KG1 (cell line): Measurements from ENCODE around the gene CES5A.
"Not testable (repeated sequence)": the region's sequence is repeated elsewhere in the genome, so short reads cannot be mapped to it uniquely, and the experiment has no call there.

Experiments
- DNase-seq: peaks from one replicate; lab custom pipeline; 2025; lab: John Stamatoyannopoulos, UW

CES5A gene, protein sequence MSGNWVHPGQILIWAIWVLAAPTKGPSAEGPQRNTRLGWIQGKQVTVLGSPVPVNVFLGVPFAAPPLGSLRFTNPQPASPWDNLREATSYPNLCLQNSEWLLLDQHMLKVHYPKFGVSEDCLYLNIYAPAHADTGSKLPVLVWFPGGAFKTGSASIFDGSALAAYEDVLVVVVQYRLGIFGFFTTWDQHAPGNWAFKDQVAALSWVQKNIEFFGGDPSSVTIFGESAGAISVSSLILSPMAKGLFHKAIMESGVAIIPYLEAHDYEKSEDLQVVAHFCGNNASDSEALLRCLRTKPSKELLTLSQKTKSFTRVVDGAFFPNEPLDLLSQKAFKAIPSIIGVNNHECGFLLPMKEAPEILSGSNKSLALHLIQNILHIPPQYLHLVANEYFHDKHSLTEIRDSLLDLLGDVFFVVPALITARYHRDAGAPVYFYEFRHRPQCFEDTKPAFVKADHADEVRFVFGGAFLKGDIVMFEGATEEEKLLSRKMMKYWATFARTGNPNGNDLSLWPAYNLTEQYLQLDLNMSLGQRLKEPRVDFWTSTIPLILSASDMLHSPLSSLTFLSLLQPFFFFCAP

GRCh38 chr16:55875273-55875672 is at the start of gene CES5A:
TSS of gene CES5A (minus strand) at chr16:55875373. CDS start at chr16:55875221, 152 bp downstream.
- DNase-seq = no peak

DNA sequence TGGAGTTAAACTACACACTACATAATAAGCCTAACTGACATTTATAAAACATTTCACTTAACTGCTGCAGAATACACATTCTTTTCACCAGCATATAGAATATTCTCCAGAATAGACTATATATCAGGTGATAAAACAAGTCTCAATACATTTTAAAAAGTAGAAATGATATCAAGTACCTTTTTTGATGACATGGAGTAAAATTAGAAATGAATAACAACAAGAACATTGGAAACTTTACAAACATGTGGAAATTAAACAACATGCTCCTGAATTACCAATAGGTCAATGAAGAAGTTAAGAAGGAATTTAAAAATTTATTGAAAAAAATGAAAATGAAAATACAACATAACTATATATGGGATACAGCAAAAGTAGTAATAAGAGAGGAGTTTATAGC is 47.5 kb upstream of the CES5A start:
- DNase-seq = no peak

DNA sequence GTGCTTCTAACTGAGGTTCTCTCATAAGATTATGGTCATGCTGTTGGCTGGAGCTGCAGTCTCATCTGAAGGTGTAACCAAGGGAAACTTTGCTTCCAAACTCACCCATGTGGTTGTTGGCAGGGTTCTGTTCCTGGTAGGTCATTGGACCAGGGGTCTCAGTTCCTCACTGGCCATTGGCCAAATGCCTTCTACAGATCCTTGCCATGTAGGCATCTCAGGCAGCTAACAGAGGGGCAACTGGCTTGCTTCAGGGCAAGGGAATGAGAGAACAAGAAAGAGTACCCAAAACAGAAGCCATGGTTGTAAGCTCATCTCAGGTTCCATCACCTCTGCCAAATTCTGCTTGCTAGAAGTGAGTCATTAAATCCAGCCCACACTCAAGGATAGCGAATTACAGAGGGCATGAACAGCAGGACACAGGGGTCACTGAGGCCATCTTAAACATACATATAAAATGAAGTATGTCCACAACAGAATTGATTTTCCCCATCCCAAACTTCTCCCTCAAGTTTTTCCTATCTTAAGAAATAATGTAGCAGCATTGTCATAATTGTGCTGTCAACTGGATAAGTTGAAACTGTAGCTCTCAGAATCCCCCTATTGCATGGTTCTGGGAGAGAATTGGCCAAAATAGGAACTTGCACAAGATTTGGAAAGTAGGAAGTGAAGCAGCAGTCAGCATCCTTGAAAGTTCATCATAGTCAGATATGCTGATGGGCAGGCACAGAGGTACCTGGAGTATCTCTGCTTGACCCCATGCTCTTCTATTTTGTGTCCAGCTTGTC is 42.4 kb upstream of the CES5A start:
- no peak for DNase-seq

DNA sequence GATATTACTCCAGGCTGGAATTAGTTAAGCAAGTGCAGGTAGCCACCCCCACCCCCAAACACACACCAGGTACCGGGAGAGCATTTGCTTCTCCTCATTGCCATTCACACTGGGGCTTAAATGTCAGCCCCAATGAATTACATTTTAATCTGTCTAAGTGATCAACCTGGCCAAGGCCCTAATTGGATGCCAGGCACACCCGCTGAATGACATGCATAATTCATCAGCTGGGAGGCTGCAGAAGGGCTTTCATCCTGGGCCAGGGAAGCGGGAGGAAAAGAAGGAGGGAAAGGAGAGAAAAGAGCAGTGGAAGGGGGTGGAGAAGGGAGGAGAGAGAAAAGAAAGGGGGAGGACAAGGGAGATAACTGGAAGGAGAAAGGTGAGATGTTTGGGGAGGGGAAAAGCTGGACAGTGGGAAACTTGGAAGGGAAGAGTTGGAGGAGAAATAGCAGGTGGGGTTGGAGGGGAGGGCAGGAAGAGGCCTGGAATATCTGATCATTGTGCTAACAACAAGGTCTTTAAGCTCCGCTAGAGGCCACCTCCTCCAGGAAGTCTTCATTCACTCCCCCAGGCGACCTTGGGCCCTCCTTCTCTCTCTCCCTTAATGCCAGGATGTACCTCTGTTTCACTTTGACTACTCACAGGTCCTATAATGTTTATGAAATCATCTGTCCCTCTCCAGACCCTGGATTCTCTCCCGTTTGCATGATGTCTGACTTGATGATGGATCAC is 40.1 kb upstream of the CES5A start:
- no peak for DNase-seq

GRCh38 chr16:55914383-55914782 is 39.2 kb upstream of the CES5A start:
- no peak for DNase-seq

GRCh38 chr16:55913716-55914115 is 38.5 kb upstream of the CES5A start:
- no peak for DNase-seq

- DNase-seq = not testable (repeated sequence)
These were observed 37.9 kb upstream of the CES5A start for GRCh38 chr16:55913121-55913520.

DNA sequence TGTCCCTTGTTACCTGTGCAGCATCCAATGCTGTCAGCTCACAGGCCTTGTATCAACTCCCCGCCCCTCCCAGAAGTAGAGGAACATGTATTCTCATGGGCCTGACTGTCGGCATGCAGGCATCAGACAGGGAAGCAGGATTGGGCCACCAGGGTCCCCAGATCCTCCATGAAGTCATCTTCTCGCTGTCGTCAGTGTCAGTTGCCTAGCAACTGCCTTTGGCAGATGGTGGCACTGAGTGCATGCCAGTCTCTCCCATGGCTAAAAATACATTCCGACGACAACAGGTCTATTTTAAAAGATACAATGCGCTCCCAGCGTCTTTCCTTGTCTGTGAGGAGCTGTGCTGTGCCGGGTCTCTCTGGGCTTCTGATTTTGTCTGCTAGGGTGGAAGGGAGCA is 36.8 kb upstream of the CES5A start:
- DNase-seq = no peak

GRCh38 chr16:55911616-55912015 is 36.4 kb upstream of the CES5A start:
- DNase-seq = no peak

DNA sequence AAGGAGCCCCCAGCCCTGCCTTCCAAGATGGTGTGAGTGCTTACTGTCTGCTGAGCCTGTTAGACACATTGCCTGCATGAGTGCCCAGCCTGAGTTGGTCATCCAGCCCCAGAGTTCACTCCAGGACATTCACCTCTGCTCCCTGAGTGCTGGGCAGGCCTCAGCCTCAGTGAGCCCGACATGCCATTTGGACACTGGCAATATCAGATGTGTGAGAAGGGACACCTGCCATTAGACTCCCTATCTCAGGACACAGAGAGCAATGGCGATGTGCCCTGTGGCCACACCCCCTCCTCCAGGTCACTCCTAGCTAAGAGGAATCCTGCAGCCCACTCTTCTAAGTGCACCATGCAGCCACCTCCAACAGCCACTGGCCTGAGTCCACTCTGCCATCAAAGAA is 34.7 kb upstream of the CES5A start:
- DNase-seq = no peak

DNA sequence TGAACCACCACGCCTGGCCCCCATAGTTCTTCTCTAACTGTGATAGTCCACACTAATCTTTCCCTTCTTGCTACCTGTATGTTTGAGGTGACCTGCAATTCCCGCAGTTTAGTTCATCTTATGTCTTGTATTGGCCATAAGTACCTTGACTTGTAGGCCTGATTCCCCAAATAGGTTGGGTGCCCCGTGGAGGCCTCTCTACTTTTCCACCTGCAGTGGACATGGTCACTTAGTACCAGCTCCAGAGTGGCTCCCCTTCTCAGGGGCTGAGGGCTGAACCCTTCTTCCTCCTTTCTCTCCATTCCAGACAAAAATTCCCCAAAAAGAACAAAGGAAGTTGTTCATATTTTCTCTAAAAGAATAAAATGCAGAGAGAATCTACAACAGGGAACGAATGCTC is 33.5 kb upstream of the CES5A start:
- no peak for DNase-seq

DNA sequence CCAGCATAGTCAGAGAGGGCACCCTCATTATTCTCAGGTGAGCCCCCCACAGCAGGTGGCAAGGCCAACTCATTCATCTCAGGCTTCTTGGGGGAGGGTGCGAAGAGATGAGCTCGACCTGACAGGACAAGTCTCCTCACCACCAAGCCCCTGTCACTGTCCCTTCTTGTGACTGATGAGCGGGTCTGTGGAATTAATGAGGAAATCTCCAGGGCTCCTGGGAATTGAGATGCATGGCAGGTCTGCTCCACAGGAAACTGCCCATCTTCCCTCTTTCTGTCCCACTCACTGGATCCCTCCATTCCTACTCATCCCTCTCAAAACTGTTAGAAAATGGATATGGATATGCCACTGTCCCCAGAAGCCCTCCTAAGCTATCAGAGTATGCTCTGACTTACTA is 32.5 kb upstream of the CES5A start:
- no peak for DNase-seq

GRCh38 chr16:55906123-55906522 is 30.9 kb upstream of the CES5A start:
- DNase-seq = no peak

GRCh38 chr16:55905651-55906050 is 30.5 kb upstream of the CES5A start:
- no peak for DNase-seq

DNA sequence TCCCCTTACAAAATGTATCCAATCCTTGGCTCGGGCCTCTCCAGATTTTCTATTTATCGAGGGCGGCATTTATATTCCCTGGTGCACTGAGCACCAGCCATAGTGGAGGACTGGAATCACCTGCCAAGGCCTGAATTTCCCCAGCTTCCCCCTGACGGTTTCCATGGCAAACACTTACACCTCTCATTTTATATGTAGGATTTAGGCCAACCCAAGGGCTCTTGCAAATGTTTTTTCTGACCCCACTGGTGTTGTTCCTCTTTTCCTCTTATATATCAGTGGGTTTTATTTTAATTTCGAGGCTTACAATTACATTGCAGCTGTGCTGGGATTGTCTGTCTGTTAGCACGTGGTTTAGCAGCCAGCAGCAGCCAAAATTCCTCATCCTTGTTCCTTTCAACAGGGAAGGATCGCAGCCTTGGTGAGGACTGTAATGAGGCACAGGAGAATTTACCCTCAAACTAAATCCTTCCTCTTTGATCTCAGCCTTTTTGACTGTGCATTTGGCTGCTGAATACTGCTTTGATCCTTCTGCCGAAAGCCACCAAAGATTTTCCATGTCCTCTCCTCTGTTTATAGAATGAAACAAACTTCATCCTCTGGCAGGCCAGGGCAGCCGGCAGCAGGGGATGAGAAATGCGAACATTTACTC is 26.5 kb upstream of the CES5A start:
- DNase-seq = no peak

GRCh38 chr16:55900616-55901393 is 25.6 kb upstream of the CES5A start:
- no peak for DNase-seq

- no peak for DNase-seq
These were observed 24.7 kb upstream of the CES5A start for GRCh38 chr16:55899857-55900256.

GRCh38 chr16:55898592-55898991 is 23.4 kb upstream of the CES5A start:
- DNase-seq = no peak

GRCh38 chr16:55892821-55893220 is 17.6 kb upstream of the CES5A start:
- DNase-seq = no peak

GRCh38 chr16:55889518-55889917 is 14.3 kb upstream of the CES5A start:
- no peak for DNase-seq

GRCh38 chr16:55888546-55888945 is 13.4 kb upstream of the CES5A start:
- DNase-seq = no peak
